HepG2 (cell line): ENCODE measurements around the gene PDE4D.

Experiments
- BCL3 ChIP-seq: sonication (generic); formaldehyde crosslinking; IDR thresholded peaks from 2 replicates; pipeline ENCODE4 v1.5.1; 2020; ENCODE audit warnings: mild to moderate bottlenecking, missing genetic modification reagents, moderate library complexity
- FOXK2 ChIP-seq: fragments of 450-650 bp; IDR thresholded peaks from 2 replicates; pipeline ENCODE4 v1.6.1; 2016
- HNF4G ChIP-seq, 2 experiments: sonication (generic) in 1 of 2; formaldehyde crosslinking in 1 of 2; IDR thresholded peaks; 2 replicates each; pipeline versions ENCODE4 v1.4.0 to v1.6.1; 2011 to 2020; ENCODE audit warnings: borderline replicate concordance in 2 of 2, low read depth in 2 of 2, mild to moderate bottlenecking in 2 of 2, low read length in 1 of 2, missing genetic modification reagents in 1 of 2, moderate library complexity in 1 of 2
- HOMEZ ChIP-seq: IDR thresholded peaks from 2 replicates; pipeline ENCODE4 v1.6.1; 2016; ENCODE audit warnings: low read depth
- RAD21 ChIP-seq: fragments of 450-650 bp; formaldehyde crosslinking; IDR thresholded peaks from 2 replicates; pipeline ENCODE4 v1.5.0; 2020; ENCODE audit warnings: mild to moderate bottlenecking
- SRSF9 ChIP-seq: fragments of 200-400 bp; formaldehyde crosslinking; IDR thresholded peaks from 2 replicates; pipeline ENCODE4 v1.6.1; 2018; ENCODE audit warnings: borderline replicate concordance, mild to moderate bottlenecking, low read depth, low read length; ENCODE audit not compliant: insufficient read depth, poor library complexity, severe bottlenecking
- TBX3 ChIP-seq: fragments of 450-650 bp; IDR thresholded peaks from 2 replicates; pipeline ENCODE4 v1.6.1; 2017; ENCODE audit warnings: antibody characterized with exemption, mild to moderate bottlenecking, inconsistent platforms, borderline replicate concordance
- ZNF274 ChIP-seq: sonication (generic); formaldehyde crosslinking; IDR thresholded peaks from 2 replicates; pipeline ENCODE4 v1.5.1; 2020; ENCODE audit warnings: mild to moderate bottlenecking, missing genetic modification reagents
- ZNF607 ChIP-seq: sonication (generic); formaldehyde crosslinking; IDR thresholded peaks from 2 replicates; pipeline ENCODE4 v1.5.1; 2020; ENCODE audit warnings: missing genetic modification reagents, mild to moderate bottlenecking, borderline replicate concordance

- TF ChIP-seq SRSF9 (no peak), HOMEZ (CRISPR knock-in tag) (no peak), BCL3 (CRISPR knock-in tag) (no peak), ZNF607 (CRISPR knock-in tag) (no peak), FOXK2 (no peak), TBX3 (no peak), HNF4G (IDR thresholded peaks at IDR 0.05; ENCODE audit: borderline replicate concordance, low read depth, low read length) (no peak), HNF4G (CRISPR knock-in tag; IDR thresholded peaks at IDR 0.05; ENCODE audit: borderline replicate concordance, low read depth) (no peak), ZNF274 (CRISPR knock-in tag) (no peak), RAD21 (no peak)
These were observed 749.6 kb downstream of the PDE4D start for GRCh38 chr5:59143926-59144333.
